CD14-positive monocyte (primary cell): ENCODE results near the gene NARS2. TPM values are rescaled to one million over a fixed set of nuclear protein-coding genes. Genes with fewer than 3 reads are reported as not detected.
A peak's percentile ranks its signal among the peaks of the same experiment; 100 is the strongest.

Experiments
- DNase-seq, 3 donors: peaks; one replicate each; pipeline ENCODE4 v3.0.0-alpha.2; 2011 to 2022
- H2AFZ ChIP-seq: 2 replicates; pipeline ENCODE4 v1.6.0; 2012; ENCODE audit warnings: mild to moderate bottlenecking, low read depth, low read length, inconsistent platforms; ENCODE audit not compliant: insufficient read depth, poor library complexity, severe bottlenecking
- H3K27ac ChIP-seq, 2 donors: 1 replicate in 1 of 2; 2 replicates in 1 of 2; pipeline ENCODE4 v1.5.1; 2012 to 2013; ENCODE audit warnings: low read length in 2 of 2, control low read depth in 1 of 2, inconsistent platforms in 1 of 2, low read depth in 1 of 2, mild to moderate bottlenecking in 1 of 2
- H3K27me3 ChIP-seq, 2 donors: one replicate each; pipeline versions ENCODE4 v1.6.0 to v1.6.1; 2011 to 2013; ENCODE audit warnings: low read length in 2 of 2; ENCODE audit not compliant: control insufficient read depth in 2 of 2, insufficient read depth in 2 of 2
- H3K36me3 ChIP-seq, 2 donors: replicated peaks in 1 of 2; 1 replicate in 1 of 2; 2 replicates in 1 of 2; pipeline versions ENCODE4 v1.5.1 to v1.6.1; 2012 to 2013; ENCODE audit warnings: low read length in 2 of 2, control low read depth in 1 of 2, inconsistent platforms in 1 of 2, mild to moderate bottlenecking in 1 of 2; ENCODE audit not compliant: insufficient read depth in 2 of 2, control insufficient read depth in 1 of 2
- H3K4me1 ChIP-seq, 2 donors: 1 replicate in 1 of 2; 2 replicates in 1 of 2; pipeline versions ENCODE4 v1.5.1 to v1.6.1; 2012 to 2013; ENCODE audit warnings: low read length in 2 of 2, control low read depth in 1 of 2, inconsistent platforms in 1 of 2, mild to moderate bottlenecking in 1 of 2, moderate library complexity in 1 of 2; ENCODE audit not compliant: insufficient read depth in 2 of 2, control insufficient read depth in 1 of 2
- H3K4me2 ChIP-seq: replicated peaks from 2 replicates; pipeline ENCODE3; 2012; ENCODE audit warnings: low read length, moderate library complexity, mild to moderate bottlenecking; ENCODE audit not compliant: poor library complexity, severe bottlenecking; ENCODE audit errors: extremely low read depth
- H3K4me3 ChIP-seq, 3 experiments: fragments of 200-600 bp in 1 of 3; sonication (generic) in 1 of 3; replicated peaks in 1 of 3; 1 replicate in 2 of 3; 2 replicates in 1 of 3; pipeline ENCODE4 v1.5.1; 2011 to 2013; ENCODE audit warnings: low read length in 3 of 3, mild to moderate bottlenecking in 3 of 3, control low read depth in 2 of 3, low read depth in 2 of 3, inconsistent platforms in 1 of 3, moderate library complexity in 1 of 3
- H3K79me2 ChIP-seq: 2 replicates; pipeline ENCODE4 v1.6.0; 2012; ENCODE audit warnings: mild to moderate bottlenecking, control low read depth, inconsistent platforms, low read length, moderate library complexity; ENCODE audit not compliant: insufficient read depth
- H3K9ac ChIP-seq: 2 replicates; pipeline ENCODE4 v1.6.0; 2017; ENCODE audit warnings: low read length, mild to moderate bottlenecking; ENCODE audit not compliant: insufficient read depth, poor library complexity, severe bottlenecking
- H3K9me3 ChIP-seq, 2 donors: replicated peaks in 1 of 2; 1 replicate in 1 of 2; 2 replicates in 1 of 2; pipeline versions ENCODE4 v1.5.1 to v1.6.1; 2012 to 2013; ENCODE audit warnings: low read length in 2 of 2, control low read depth in 1 of 2; ENCODE audit not compliant: control insufficient read depth in 1 of 2, insufficient read depth in 1 of 2
- H4K20me1 ChIP-seq: 2 replicates; pipeline ENCODE4 v1.6.0; 2012; ENCODE audit warnings: mild to moderate bottlenecking, low read length, control low read depth, moderate library complexity; ENCODE audit not compliant: insufficient read depth
- H3K27ac Mint-ChIP-seq, 7 donors: one replicate each; pipeline ENCODE4 v1.8.0; 2020; ENCODE audit warnings: mild to moderate bottlenecking in 7 of 7, mixed read lengths in 7 of 7, moderate library complexity in 6 of 7, inconsistent platforms in 2 of 7
- H3K27me3 Mint-ChIP-seq, 3 donors: one replicate each; pipeline ENCODE4 v1.8.0; 2021 to 2022; ENCODE audit warnings: low read depth in 3 of 3, mild to moderate bottlenecking in 3 of 3, mixed read lengths in 3 of 3, moderate library complexity in 3 of 3, inconsistent platforms in 1 of 3
- H3K36me3 Mint-ChIP-seq, 2 donors: one replicate each; pipeline ENCODE4 v1.8.0; 2020; ENCODE audit warnings: mixed read lengths in 2 of 2, inconsistent platforms in 1 of 2, mild to moderate bottlenecking in 1 of 2
- H3K4me1 Mint-ChIP-seq: one replicate; pipeline ENCODE4 v1.8.0; 2020; ENCODE audit warnings: mild to moderate bottlenecking, mixed read lengths
- H3K4me3 Mint-ChIP-seq, 2 donors: one replicate each; pipeline ENCODE4 v1.8.0; 2020; ENCODE audit warnings: mild to moderate bottlenecking in 2 of 2, mixed read lengths in 2 of 2, moderate library complexity in 1 of 2
- H3K9me3 Mint-ChIP-seq, 7 donors: one replicate each; pipeline ENCODE4 v1.8.0; 2020 to 2022; ENCODE audit warnings: mixed read lengths in 7 of 7, mild to moderate bottlenecking in 6 of 7, moderate library complexity in 6 of 7, inconsistent platforms in 2 of 7
- WGBS: methylation state at CpG from one replicate; pipeline ENCODE4 v1.1.5; 2013; ENCODE audit warnings: missing lambda C conversion rate; ENCODE audit not compliant: insufficient coverage; 5-methylcytosine and 5-hydroxymethylcytosine counted together
- intact Hi-C, 2 donors: fragments of 100-400 bp; cut with micrococcal nuclease; formaldehyde crosslinking; loops; one replicate each; pipeline versions ENCODE4 v1.15.0 to v1.15.1; 2023
- polyA plus RNA-seq, 3 donors: library from polyadenylated mRNA; depleted of rRNA in 1 of 3; unstranded in 2 of 3; stranded (reverse) in 1 of 3; fragments of 300-500 nt in 2 of 3; fragments of >200 nt in 1 of 3; fragmentation: Illumina TruSeq in 2 of 3; gene quantifications; 1 replicate in 2 of 3; 2 replicates in 1 of 3; pipeline ENCODE4 v1.2.3, GENCODE V29; 2012 to 2021
- TF ChIP-seq, protein P1 (sequence below): fragments of 200-600 bp; IDR thresholded peaks from one replicate; pipeline ENCODE4 v1.8.0; 2022; ENCODE audit warnings: antibody characterized with exemption, mild to moderate bottlenecking

Gene NARS2
- polyA plus RNA-seq, 3 donors, result 4.3 to 6.6 (median 4.9) TPM

DNA sequence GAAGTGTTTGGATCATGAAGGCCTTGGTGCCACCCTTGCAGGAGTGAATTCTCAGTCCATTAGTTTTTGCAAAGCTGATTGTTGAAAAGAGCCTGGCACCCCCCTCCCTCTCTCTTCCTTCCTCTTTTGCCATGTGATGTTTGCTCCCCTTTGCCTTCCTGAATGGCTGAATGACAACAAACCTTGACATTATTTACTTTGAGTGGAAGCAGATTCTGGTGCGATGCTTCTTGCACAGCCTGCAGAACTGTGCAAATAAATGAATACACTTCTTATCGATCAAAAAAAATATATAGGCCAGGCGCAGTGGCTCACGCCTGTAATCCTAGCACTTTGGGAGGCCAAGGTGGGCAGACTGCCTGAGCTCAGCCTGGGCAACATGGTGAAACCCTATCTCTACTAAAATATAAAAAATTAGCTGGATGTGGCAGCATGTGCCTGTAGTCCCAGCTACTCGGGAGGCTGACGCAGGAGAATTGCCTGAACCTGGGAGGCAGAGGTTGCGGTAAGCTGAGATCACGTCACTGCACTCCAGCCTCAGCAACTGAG, 2.0 kb upstream of the NARS2 start:
- H3K4me1 Mint-ChIP-seq, result peaks cover 39% of the 10 kb centered on the region
- DNase-seq, result peak; percentile 9 to 23 (median 22)
- intact Hi-C loops, result no loop called here
- H3K36me3 ChIP-seq, result peaks cover 0 to 1% of the 10 kb centered on the region in 2 donors
- H3K9ac ChIP-seq, result no peak overlapping the region
- H3K27ac ChIP-seq, result peak overlapping the region in 1 of 2 donors; percentile 27
- peaks cover 5 to 19% (median 11%) of the 10 kb centered on the region in 7 donors for H3K9me3 Mint-ChIP-seq
- no peaks in the 10 kb centered on the region for H3K27me3 ChIP-seq
- peaks cover 30 to 35% of the 10 kb centered on the region in 2 donors for H3K4me1 ChIP-seq
- peaks cover 0 to 2% (median under 1%) of the 10 kb centered on the region in 3 donors for H3K27me3 Mint-ChIP-seq
- peaks cover 0 to under 1% of the 10 kb centered on the region in 2 donors for H3K36me3 Mint-ChIP-seq
- peaks cover 0 to 6% of the 10 kb centered on the region in 2 donors for H3K9me3 ChIP-seq
- TF ChIP-seq, protein P1, sequence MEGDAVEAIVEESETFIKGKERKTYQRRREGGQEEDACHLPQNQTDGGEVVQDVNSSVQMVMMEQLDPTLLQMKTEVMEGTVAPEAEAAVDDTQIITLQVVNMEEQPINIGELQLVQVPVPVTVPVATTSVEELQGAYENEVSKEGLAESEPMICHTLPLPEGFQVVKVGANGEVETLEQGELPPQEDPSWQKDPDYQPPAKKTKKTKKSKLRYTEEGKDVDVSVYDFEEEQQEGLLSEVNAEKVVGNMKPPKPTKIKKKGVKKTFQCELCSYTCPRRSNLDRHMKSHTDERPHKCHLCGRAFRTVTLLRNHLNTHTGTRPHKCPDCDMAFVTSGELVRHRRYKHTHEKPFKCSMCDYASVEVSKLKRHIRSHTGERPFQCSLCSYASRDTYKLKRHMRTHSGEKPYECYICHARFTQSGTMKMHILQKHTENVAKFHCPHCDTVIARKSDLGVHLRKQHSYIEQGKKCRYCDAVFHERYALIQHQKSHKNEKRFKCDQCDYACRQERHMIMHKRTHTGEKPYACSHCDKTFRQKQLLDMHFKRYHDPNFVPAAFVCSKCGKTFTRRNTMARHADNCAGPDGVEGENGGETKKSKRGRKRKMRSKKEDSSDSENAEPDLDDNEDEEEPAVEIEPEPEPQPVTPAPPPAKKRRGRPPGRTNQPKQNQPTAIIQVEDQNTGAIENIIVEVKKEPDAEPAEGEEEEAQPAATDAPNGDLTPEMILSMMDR, result no peak
- peaks cover 19% of the 10 kb centered on the region for H3K79me2 ChIP-seq
- no peaks in the 10 kb centered on the region for H4K20me1 ChIP-seq
- peak overlapping the region; percentile 2 for H3K4me2 ChIP-seq
- 52% methylated on average over 6 of the region's 8 CpGs for WGBS
- H2AFZ ChIP-seq, result no peak overlapping the region
- H3K27ac Mint-ChIP-seq, result peak overlapping the region in 1 of 7 donors; percentile 26
- H3K4me3 ChIP-seq, result peak overlapping the region in 1 of 3 experiments; percentile 28
- no peak overlapping the region for H3K4me3 Mint-ChIP-seq

DNA sequence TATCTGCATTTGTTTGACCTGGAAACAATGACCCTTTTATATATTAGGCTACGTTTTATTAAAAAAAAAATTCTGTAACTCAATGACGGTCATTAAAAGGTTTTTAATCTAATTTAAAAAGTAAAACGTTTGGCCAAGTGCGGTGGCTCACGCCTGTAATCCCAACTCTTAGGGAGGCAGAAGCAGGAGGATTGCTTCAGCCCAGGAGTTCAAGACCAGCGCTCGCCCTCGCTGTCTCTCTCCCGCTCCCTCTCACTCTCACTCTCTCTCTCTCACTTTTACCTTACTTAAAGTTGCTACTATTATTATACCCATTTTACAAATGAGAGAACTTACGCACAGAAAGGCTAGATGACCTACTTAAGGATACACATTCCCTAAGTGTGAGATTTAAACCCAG, 814 bp upstream of the NARS2 start:
- Mint-ChIP-seq H3K4me3 (peak overlapping the region in 1 of 2 donors; percentile 96), H3K27ac (peak overlapping the region in 5 of 7 donors; percentile 87 to 94 (median 89)), H3K9me3 (peaks cover 5 to 13% (median 11%) of the 10 kb centered on the region in 7 donors), H3K27me3 (peaks cover 0 to 2% (median 1%) of the 10 kb centered on the region in 3 donors), H3K4me1 (peaks cover 39% of the 10 kb centered on the region), H3K36me3 (peaks cover 7 to 11% of the 10 kb centered on the region in 2 donors)
- Histone ChIP-seq H3K4me3 (peak overlapping the region; percentile 62 to 91 (median 77)), H3K27me3 (no peaks in the 10 kb centered on the region), H3K9ac (peak overlapping the region; percentile 85), H3K4me1 (peaks cover 30 to 35% of the 10 kb centered on the region in 2 donors), H2AFZ (peak overlapping the region; percentile 99), H3K27ac (peak overlapping the region; percentile 34 to 87), H3K36me3 (peaks cover 0 to 13% of the 10 kb centered on the region in 2 donors), H3K4me2 (peak overlapping the region; percentile 84), H4K20me1 (no peaks in the 10 kb centered on the region), H3K9me3 (peaks cover 0 to 6% of the 10 kb centered on the region in 2 donors), H3K79me2 (peaks cover 28% of the 10 kb centered on the region)
- 94% methylated on average over 6 of the region's 10 CpGs for WGBS
- TF ChIP-seq, protein P1, result no peak
- intact Hi-C loops, result no loop called here
- DNase-seq, result no peak
